T-cell (primary cell): ENCODE data around the gene CDC14A. TPM values are rescaled to one million over a fixed set of nuclear protein-coding genes. Genes with fewer than 3 reads are reported as not detected.
"Not testable (repeated sequence)": the region's sequence is repeated elsewhere in the genome, so short reads cannot be mapped to it uniquely, and the experiment has no call there.

Experiments used
- ATAC-seq, 4 experiments: fragments of 200-7000 bp in 3 of 4; fragments of 150-1000 bp in 1 of 4; cut with Tn5 transposase; replicated peaks in 1 of 4; 1 replicate in 3 of 4; 2 replicates in 1 of 4; pipeline ENCODE4 v1.10.0; 2021; ENCODE audit warnings: moderate library complexity in 3 of 4, mild to moderate bottlenecking in 2 of 4, moderate number of reproducible peaks in 1 of 4
- CTCF ChIA-PET, 2 donors: fragments of 300-600 bp; sonication (Branson Sonifier 250); formaldehyde crosslinking; loops; one replicate each; lab custom pipeline; 2022; ENCODE audit warnings: antibody characterized with exemption in 2 of 2; lab: Charles Lee
- POLR2A ChIA-PET, 2 donors: fragments of 300-600 bp; sonication (Branson Sonifier 250); formaldehyde crosslinking; loops; one replicate each; lab custom pipeline; 2022; ENCODE audit warnings: antibody characterized with exemption in 2 of 2; lab: Charles Lee
- DNase-seq, 35 experiments: peaks; one replicate each; pipeline versions ENCODE4 v3.0.0 to v3.0.0-alpha.2; 2013 to 2023
- H3K27ac ChIP-seq: one replicate; pipeline ENCODE4 v1.5.1; 2013; ENCODE audit warnings: low read length
- H3K27me3 ChIP-seq, 2 experiments: replicated peaks in 1 of 2; 1 replicate in 1 of 2; 2 replicates in 1 of 2; pipeline versions ENCODE4 v1.6.1 to v1.7.0; 2013; ENCODE audit warnings: low read length in 1 of 2, mixed read lengths in 1 of 2; ENCODE audit not compliant: control insufficient read depth in 2 of 2, insufficient read depth in 2 of 2; ENCODE audit errors: extremely low read depth in 1 of 2
- H3K36me3 ChIP-seq, 2 donors: 1 replicate in 1 of 2; 2 replicates in 1 of 2; pipeline versions ENCODE4 v1.6.1 to v1.7.0; 2013; ENCODE audit warnings: low read length in 1 of 2; ENCODE audit not compliant: control insufficient read depth in 2 of 2, insufficient read depth in 1 of 2; ENCODE audit errors: extremely low read depth in 1 of 2
- H3K4me1 ChIP-seq, 2 experiments: 1 replicate in 1 of 2; 2 replicates in 1 of 2; pipeline versions ENCODE4 v1.6.1 to v1.7.0; 2013; ENCODE audit warnings: low read length in 2 of 2, mixed read lengths in 1 of 2; ENCODE audit not compliant: insufficient read depth in 2 of 2, control insufficient read depth in 1 of 2; ENCODE audit errors: extremely low read depth in 1 of 2
- H3K4me3 ChIP-seq, 2 donors: 1 replicate in 1 of 2; 2 replicates in 1 of 2; pipeline versions ENCODE4 v1.5.1 to v1.7.0; 2013; ENCODE audit warnings: mild to moderate bottlenecking in 2 of 2, low read length in 1 of 2, moderate library complexity in 1 of 2; ENCODE audit not compliant: control insufficient read depth in 1 of 2; ENCODE audit errors: extremely low read depth in 1 of 2
- H3K9me3 ChIP-seq: 2 replicates; pipeline ENCODE4 v1.7.0; 2013
- H3K27ac Mint-ChIP-seq, 2 donors: one replicate each; pipeline ENCODE4 v1.8.0; 2020 to 2021; ENCODE audit warnings: mild to moderate bottlenecking in 2 of 2, mixed read lengths in 2 of 2
- H3K27me3 Mint-ChIP-seq, 2 donors: one replicate each; pipeline ENCODE4 v1.8.0; 2021 to 2022; ENCODE audit warnings: mixed read lengths in 2 of 2
- H3K36me3 Mint-ChIP-seq: one replicate; pipeline ENCODE4 v1.8.0; 2021; ENCODE audit warnings: mixed read lengths
- H3K4me1 Mint-ChIP-seq, 3 donors: one replicate each; pipeline ENCODE4 v1.8.0; 2020 to 2022; ENCODE audit warnings: mixed read lengths in 3 of 3, mild to moderate bottlenecking in 1 of 3
- H3K4me3 Mint-ChIP-seq, 3 donors: one replicate each; pipeline ENCODE4 v1.8.0; 2020 to 2022; ENCODE audit warnings: mild to moderate bottlenecking in 3 of 3, mixed read lengths in 3 of 3, moderate library complexity in 3 of 3
- H3K9me3 Mint-ChIP-seq, 3 donors: one replicate each; pipeline ENCODE4 v1.8.0; 2020 to 2022; ENCODE audit warnings: mixed read lengths in 3 of 3
- WGBS: methylation state at CpG from one replicate; pipeline ENCODE4 v1.1.5; 2013; ENCODE audit warnings: missing lambda C conversion rate; ENCODE audit not compliant: insufficient coverage; 5-methylcytosine and 5-hydroxymethylcytosine counted together
- total RNA-seq, 35 experiments: library from RNA in 6 of 35; stranded (reverse) in 6 of 35; fragments of 120-200 nt in 1 of 35; gene quantifications; one replicate each; pipeline versions ENCODE4 v1.2.1 to v1.2.4 and lab custom pipeline; 2013 to 2026

The CDC14A gene
- total RNA-seq, 5 donors from 2014 or later (not counting 1 experiment from before 2014, with no cell fraction given): 77.1 to 169 (median 91.6) TPM

DNA sequence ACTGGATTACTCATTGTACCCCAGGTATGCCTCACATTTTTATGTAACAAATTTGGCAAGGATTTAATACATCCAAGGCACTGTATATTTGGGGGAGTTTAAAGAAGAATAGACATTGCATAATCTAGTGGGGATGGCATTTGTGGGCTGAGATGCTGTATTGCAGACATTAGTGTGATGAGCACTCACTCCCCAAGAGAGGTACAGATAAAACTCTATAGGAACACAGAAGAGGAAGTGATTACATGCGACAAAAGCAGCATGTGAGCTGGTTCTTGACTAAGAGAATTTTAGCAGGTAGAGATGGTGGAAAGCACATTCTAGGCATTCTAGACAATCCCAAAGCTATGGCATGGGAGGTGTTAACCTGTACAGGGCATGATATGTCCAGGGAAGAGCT, 24.2 kb upstream of the CDC14A start:
- ChIA-PET POLR2A (no interaction called here), CTCF (interaction anchor here in 1 of 2 donors (0.6 kb wide), 1 partner anchor 146 kb away, joined by 3 read pairs; no protein-coding TSS in a partner anchor)
- 67% methylated on average over 1 of the region's 1 CpG for WGBS

GRCh38 chr1:100331146-100331545, 21.2 kb upstream of the CDC14A start:
- CTCF ChIA-PET, H3K4me3 ChIP-seq, H3K4me3 Mint-ChIP-seq, POLR2A ChIA-PET, H3K27ac ChIP-seq, H3K4me1 ChIP-seq, DNase-seq, H3K27me3 Mint-ChIP-seq, ATAC-seq, H3K36me3 Mint-ChIP-seq, H3K27me3 ChIP-seq, H3K9me3 Mint-ChIP-seq, H3K36me3 ChIP-seq, H3K9me3 ChIP-seq, H3K4me1 Mint-ChIP-seq, H3K27ac Mint-ChIP-seq: not testable (repeated sequence)
- WGBS: no CpG with 5 or more reads among the region's 2 CpGs

More for the DNA sequence above, 24.2 kb upstream of the CDC14A start:
- Mint-ChIP-seq H3K27ac (no peak overlapping the region), H3K4me1 (no peaks in the 10 kb centered on the region), H3K27me3 (no peaks in the 10 kb centered on the region), H3K9me3 (no peaks in the 10 kb centered on the region), H3K36me3 (no peaks in the 10 kb centered on the region), H3K4me3 (no peak overlapping the region)
- no peak overlapping the region for H3K4me3 ChIP-seq
- DNase-seq: no peak
- H3K36me3 ChIP-seq: no peaks in the 10 kb centered on the region
- no peaks in the 10 kb centered on the region for H3K9me3 ChIP-seq
- no peaks in the 10 kb centered on the region for H3K27me3 ChIP-seq
- no peaks in the 10 kb centered on the region for H3K4me1 ChIP-seq
- no peak overlapping the region for H3K27ac ChIP-seq
- no peak for ATAC-seq

GRCh38 chr1:100332331-100332730, 20.0 kb upstream of the CDC14A start:
- H3K4me3 Mint-ChIP-seq: no peak overlapping the region
- WGBS: 100% methylated on average over 2 of the region's 9 CpGs
- H3K36me3 Mint-ChIP-seq: no peaks in the 10 kb centered on the region
- Histone ChIP-seq H3K36me3 (no peaks in the 10 kb centered on the region), H3K27me3 (peaks cover 0 to 2% of the 10 kb centered on the region in 2 experiments), H3K4me1 (no peaks in the 10 kb centered on the region), H3K4me3 (no peak overlapping the region), H3K27ac (no peak overlapping the region), H3K9me3 (no peaks in the 10 kb centered on the region)
- H3K27ac Mint-ChIP-seq: no peak overlapping the region
- H3K9me3 Mint-ChIP-seq: no peaks in the 10 kb centered on the region
- no peaks in the 10 kb centered on the region for H3K4me1 Mint-ChIP-seq
- ChIA-PET CTCF (no interaction called here), POLR2A (no interaction called here)
- ATAC-seq: no peak
- DNase-seq: no peak
- peaks cover 0 to 4% of the 10 kb centered on the region in 2 donors for H3K27me3 Mint-ChIP-seq

DNA sequence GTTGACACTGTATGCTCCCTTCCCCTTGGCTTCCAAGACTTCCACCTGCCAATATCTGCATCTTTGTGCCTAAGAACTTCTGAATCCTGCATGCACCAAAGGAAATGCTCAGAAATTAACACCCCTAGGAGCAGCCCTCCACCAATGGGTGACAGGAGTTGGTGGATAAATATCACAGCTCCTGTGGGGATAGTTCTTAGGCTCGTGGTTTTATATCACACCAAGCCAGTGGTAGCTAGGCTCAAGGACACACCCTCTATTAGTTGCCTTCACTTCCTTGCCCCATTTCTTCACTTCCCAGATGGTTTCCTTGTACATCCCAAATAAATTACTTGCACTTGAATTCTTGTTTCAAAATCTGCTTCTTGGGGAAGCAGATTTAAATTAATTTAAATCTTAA, 16.9 kb upstream of the CDC14A start:
- DNase-seq: no peak
- no peaks in the 10 kb centered on the region for H3K4me1 ChIP-seq
- H3K36me3 ChIP-seq: no peaks in the 10 kb centered on the region
- no peaks in the 10 kb centered on the region for H3K9me3 Mint-ChIP-seq
- no peak overlapping the region for H3K27ac Mint-ChIP-seq
- H3K4me1 Mint-ChIP-seq: no peaks in the 10 kb centered on the region
- POLR2A ChIA-PET: no interaction called here
- H3K27me3 ChIP-seq: peaks cover 0 to 2% of the 10 kb centered on the region in 2 experiments
- no peak overlapping the region for H3K27ac ChIP-seq
- H3K4me3 ChIP-seq: no peak overlapping the region
- ATAC-seq: no peak
- H3K36me3 Mint-ChIP-seq: no peaks in the 10 kb centered on the region
- no peak overlapping the region for H3K4me3 Mint-ChIP-seq
- H3K9me3 ChIP-seq: no peaks in the 10 kb centered on the region
- no CpG with 5 or more reads among the region's 1 CpG for WGBS
- peaks cover 0 to 4% of the 10 kb centered on the region in 2 donors for H3K27me3 Mint-ChIP-seq
- CTCF ChIA-PET: no interaction called here

DNA sequence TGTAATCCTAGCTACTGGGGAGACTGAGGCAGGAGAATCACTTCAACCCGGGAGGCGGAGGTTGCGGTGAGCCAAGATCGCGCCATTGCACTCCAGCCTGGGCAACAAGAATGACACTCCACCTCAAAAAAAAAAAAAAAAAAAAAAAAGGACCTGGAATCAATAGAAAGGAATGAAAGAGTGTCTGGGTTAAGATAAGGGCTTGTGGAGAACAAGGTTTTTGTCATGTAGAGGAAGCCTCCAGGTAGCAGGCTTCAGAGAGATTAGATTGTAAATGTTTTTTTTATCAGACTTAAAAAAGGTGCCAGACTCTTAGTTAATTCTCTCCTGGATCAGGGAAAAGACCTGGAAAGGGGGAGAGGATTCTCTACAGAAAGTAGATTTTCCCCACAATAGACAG, 14.4 kb upstream of the CDC14A start:
- H3K36me3 ChIP-seq, ATAC-seq, H3K27me3 ChIP-seq, POLR2A ChIA-PET, H3K4me3 ChIP-seq, H3K4me1 ChIP-seq, DNase-seq, H3K4me1 Mint-ChIP-seq, H3K4me3 Mint-ChIP-seq, H3K27me3 Mint-ChIP-seq, H3K27ac ChIP-seq, H3K36me3 Mint-ChIP-seq, H3K9me3 Mint-ChIP-seq, H3K9me3 ChIP-seq, H3K27ac Mint-ChIP-seq: not testable (repeated sequence)
- no CpG with 5 or more reads among the region's 5 CpGs for WGBS
- CTCF ChIA-PET: interaction anchor here in 1 of 2 donors (0.5 to 0.6 kb wide), 2 partner anchors 44 to 126 kb away, joined by 6 to 7 read pairs; no protein-coding TSS in a partner anchor

GRCh38 chr1:100339735-100340134, 12.6 kb upstream of the CDC14A start:
- not testable (repeated sequence) for H3K27me3 Mint-ChIP-seq, H3K27me3 ChIP-seq, H3K9me3 Mint-ChIP-seq, H3K36me3 ChIP-seq, H3K4me3 ChIP-seq, H3K27ac ChIP-seq, H3K9me3 ChIP-seq, H3K4me1 Mint-ChIP-seq, DNase-seq, H3K4me1 ChIP-seq, H3K36me3 Mint-ChIP-seq, H3K4me3 Mint-ChIP-seq, ATAC-seq, H3K27ac Mint-ChIP-seq
- WGBS: no CpG with 5 or more reads among the region's 6 CpGs
- CTCF ChIA-PET: interaction anchor here in 1 of 2 donors (0.6 kb wide), 1 partner anchor 119 kb away, joined by 4 read pairs; no protein-coding TSS in a partner anchor
- POLR2A ChIA-PET: interaction anchor here in 1 of 2 donors (0.6 to 0.8 kb wide), 2 partner anchors 12 to 130 kb away, joined by 4 read pairs; no protein-coding TSS in a partner anchor

DNA sequence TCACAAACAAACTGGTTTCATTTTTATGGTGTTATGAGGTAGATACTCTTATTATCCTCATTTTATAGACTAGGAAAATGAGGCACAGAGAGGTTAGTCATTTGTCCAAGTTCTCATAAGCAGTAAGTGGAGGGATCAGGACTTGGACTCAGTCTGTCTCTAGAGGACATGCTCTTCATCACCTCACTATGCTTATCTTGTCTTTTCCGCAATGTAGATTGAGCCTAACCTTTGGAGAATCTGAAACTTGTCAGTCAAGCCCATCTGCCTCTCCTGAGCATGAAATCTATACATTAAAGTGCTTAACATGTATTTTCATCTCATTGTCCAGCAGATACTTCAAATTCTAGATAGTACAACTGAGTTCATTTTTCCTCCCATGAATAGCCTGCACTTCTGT, 11.8 kb upstream of the CDC14A start:
- DNase-seq (no peak), ATAC-seq (no peak)
- Mint-ChIP-seq H3K36me3 (no peaks in the 10 kb centered on the region), H3K9me3 (no peaks in the 10 kb centered on the region), H3K4me1 (no peaks in the 10 kb centered on the region), H3K4me3 (no peak overlapping the region), H3K27me3 (peaks cover 0 to 4% of the 10 kb centered on the region in 2 donors), H3K27ac (no peak overlapping the region)
- H3K4me3 ChIP-seq: no peak overlapping the region
- peaks cover 0 to 2% of the 10 kb centered on the region in 2 experiments for H3K27me3 ChIP-seq
- H3K9me3 ChIP-seq: no peaks in the 10 kb centered on the region
- ChIA-PET CTCF (no interaction called here), POLR2A (no interaction called here)
- H3K27ac ChIP-seq: no peak overlapping the region
- 100% methylated on average over 1 of the region's 1 CpG for WGBS
- H3K36me3 ChIP-seq: no peaks in the 10 kb centered on the region
- no peaks in the 10 kb centered on the region for H3K4me1 ChIP-seq
